Transverse colon (tissue), 4 donors: ENCODE data around the gene ADPRS.

ENCODE experiments used
- EP300 ChIP-seq: sonication (generic); formaldehyde crosslinking; IDR thresholded peaks from one replicate; pipeline ENCODE4 v1.6.1; 2017; ENCODE audit warnings: antibody characterized with exemption, low read depth
- POLR2A ChIP-seq: fragments of 450-650 bp; IDR thresholded peaks from one replicate; pipeline ENCODE4 v1.6.1; 2016; ENCODE audit warnings: antibody characterized with exemption, mild to moderate bottlenecking, moderate library complexity
- POLR2AphosphoS5 ChIP-seq, 3 donors: sonication (generic); formaldehyde crosslinking; IDR thresholded peaks; one replicate each; pipeline ENCODE4 v1.6.1; 2016; ENCODE audit warnings: antibody characterized with exemption in 3 of 3
- TF ChIP-seq, protein P1 (sequence below), 5 experiments: fragments of 200-600 bp in 3 of 5; fragments of 450-650 bp in 2 of 5; sonication (generic) in 3 of 5; IDR thresholded peaks; 1 replicate in 2 of 5; 2 replicates in 3 of 5; pipeline ENCODE4 v1.5.1; 2016 to 2017; ENCODE audit warnings: antibody characterized with exemption in 5 of 5, inconsistent platforms in 3 of 5, mild to moderate bottlenecking in 2 of 5, moderate library complexity in 1 of 5

DNA sequence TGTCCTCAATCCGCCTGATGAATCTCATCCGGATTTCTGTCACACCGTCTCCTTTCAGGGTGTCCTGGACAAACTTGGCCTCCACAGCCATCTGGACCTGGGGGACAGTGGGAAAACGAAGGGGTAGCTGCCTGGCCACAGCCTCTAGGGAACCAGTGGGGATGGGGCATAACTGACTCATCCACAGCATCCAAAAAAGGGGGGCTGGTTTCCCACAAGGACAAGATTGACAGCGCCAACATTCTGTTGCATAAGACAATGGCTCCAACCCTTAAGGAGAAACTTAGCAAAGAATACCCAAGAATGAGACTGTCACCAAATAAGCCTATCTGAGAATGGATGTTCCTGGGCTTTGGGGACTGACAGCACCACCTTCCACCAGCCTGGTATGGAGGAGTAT, 48.5 kb downstream of the ADPRS start:
- TF ChIP-seq, protein P1, sequence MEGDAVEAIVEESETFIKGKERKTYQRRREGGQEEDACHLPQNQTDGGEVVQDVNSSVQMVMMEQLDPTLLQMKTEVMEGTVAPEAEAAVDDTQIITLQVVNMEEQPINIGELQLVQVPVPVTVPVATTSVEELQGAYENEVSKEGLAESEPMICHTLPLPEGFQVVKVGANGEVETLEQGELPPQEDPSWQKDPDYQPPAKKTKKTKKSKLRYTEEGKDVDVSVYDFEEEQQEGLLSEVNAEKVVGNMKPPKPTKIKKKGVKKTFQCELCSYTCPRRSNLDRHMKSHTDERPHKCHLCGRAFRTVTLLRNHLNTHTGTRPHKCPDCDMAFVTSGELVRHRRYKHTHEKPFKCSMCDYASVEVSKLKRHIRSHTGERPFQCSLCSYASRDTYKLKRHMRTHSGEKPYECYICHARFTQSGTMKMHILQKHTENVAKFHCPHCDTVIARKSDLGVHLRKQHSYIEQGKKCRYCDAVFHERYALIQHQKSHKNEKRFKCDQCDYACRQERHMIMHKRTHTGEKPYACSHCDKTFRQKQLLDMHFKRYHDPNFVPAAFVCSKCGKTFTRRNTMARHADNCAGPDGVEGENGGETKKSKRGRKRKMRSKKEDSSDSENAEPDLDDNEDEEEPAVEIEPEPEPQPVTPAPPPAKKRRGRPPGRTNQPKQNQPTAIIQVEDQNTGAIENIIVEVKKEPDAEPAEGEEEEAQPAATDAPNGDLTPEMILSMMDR (IDR thresholded peaks at IDR 0.05) = no peak
- TF ChIP-seq POLR2A (no peak), POLR2AphosphoS5 (IDR thresholded peaks at IDR 0.05) (no peak), EP300 (no peak)
